Ascending aorta (tissue), 2 donors: ENCODE measurements around the gene CEP41. TPM values are rescaled to one million over a fixed set of nuclear protein-coding genes. Genes with fewer than 3 reads are reported as not detected.

ENCODE experiments used
- DNase-seq, 2 donors: peaks; one replicate each; pipeline ENCODE4 v3.0.0-alpha.2; 2019; ENCODE audit warnings: low spot score in 2 of 2
- H3K27ac ChIP-seq, 2 donors: fragments of 200-600 bp; sonication (generic); one replicate each; pipeline ENCODE4 v1.5.1; 2016 to 2017; ENCODE audit warnings: mild to moderate bottlenecking in 1 of 2
- H3K27me3 ChIP-seq: fragments of 200-600 bp; sonication (generic); one replicate; pipeline ENCODE4 v1.5.1; 2017
- H3K36me3 ChIP-seq, 2 donors: fragments of 200-600 bp; sonication (generic); one replicate each; pipeline ENCODE4 v1.5.1; 2016
- H3K4me1 ChIP-seq, 2 donors: fragments of 200-600 bp; sonication (generic); one replicate each; pipeline ENCODE4 v1.5.1; 2016 to 2017; ENCODE audit warnings: mild to moderate bottlenecking in 1 of 2
- H3K4me3 ChIP-seq, 2 donors: fragments of 200-600 bp; sonication (generic); one replicate each; pipeline ENCODE4 v1.5.1; 2016 to 2017; ENCODE audit warnings: mild to moderate bottlenecking in 1 of 2
- H3K9me3 ChIP-seq, 2 donors: fragments of 200-600 bp; sonication (generic); one replicate each; pipeline ENCODE4 v1.5.1; 2016
- intact Hi-C: fragments of 100-400 bp; cut with DNase I; formaldehyde crosslinking; loops from one replicate; pipeline ENCODE4 v1.15.1; 2023
- total RNA-seq: library from RNA; depleted of rRNA; stranded (reverse); fragments of >200 nt; gene quantifications from one replicate; pipeline ENCODE4 v1.1.0, GENCODE V29; 2016
- TF ChIP-seq, protein P1 (sequence below), 3 experiments: fragments of 200-600 bp in 2 of 3; fragments of 450-650 bp in 1 of 3; sonication (generic) in 2 of 3; IDR thresholded peaks; one replicate each; pipeline ENCODE4 v1.5.1; 2016 to 2019; ENCODE audit warnings: antibody characterized with exemption in 3 of 3, mild to moderate bottlenecking in 1 of 3, moderate library complexity in 1 of 3

The CEP41 gene
- total RNA-seq, 1 donor from 2014 or later, result 4.3 TPM

DNA sequence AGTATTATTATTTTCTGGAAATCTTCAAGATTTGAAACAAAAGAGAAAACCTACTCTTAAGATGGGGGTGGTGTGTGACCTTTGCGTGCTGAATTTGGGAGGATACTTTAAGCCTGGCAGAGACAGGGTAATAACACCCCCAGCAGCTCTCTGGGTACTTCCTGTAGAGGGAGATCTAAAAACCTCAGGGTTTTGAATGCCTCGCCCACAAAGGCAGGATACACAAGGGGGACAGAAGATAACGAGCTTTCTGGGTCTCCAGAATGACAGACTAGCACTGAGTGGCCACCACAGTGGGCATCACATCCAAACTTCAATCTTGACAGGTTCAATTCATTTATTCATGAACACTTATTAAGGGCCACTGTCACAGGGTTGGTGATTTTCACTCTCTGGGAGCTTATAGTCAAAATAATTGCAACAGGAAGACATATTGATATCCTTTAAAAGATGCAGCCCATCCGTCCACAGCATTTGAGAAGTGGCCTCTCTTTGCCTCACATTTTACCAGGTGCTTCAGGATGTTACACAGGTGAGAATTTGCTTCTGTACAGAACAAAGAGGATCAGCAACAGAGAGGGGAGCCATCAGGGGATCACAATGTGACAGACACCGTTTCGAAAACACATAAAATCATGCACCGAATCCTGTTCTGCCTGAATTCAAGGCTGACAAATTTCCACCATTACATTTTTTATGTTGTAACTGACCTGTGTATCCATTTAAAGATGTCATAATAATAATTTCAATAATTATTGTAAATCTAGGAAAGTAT, 46.2 kb downstream of the CEP41 start:
- Histone ChIP-seq H3K4me1 (peaks cover 0 to 9% of the 10 kb centered on the region in 2 donors), H3K36me3 (no peaks in the 10 kb centered on the region)

DNA sequence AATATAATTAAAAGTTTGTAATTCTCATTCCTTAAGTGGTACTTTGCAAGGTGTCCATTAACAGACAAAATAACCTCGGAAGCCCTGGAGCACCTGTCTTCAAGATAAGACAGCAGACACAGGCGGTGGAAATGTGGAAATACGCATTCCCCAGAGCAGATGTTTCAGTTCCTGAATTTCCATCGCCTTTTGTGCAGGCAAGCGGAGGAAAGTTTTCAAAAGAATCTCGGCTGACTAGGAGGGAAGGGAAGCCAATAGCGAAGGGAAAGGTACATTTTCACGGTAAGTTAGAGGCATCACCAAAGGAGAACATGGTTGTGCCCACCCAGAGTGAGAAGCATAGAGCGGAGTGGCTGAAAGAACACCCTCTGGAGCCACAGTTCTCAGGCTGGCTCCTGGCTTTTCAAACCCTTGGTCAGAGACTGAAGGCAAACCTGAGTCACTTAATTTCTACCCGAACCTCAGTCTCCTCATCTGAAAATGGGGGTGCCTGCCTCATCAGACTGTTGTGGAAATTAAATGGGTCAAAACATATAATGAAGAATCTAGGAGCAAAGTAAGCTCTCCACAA, 46.9 kb downstream of the CEP41 start:
- H3K27ac ChIP-seq, result peak overlapping the region; percentile 32
- intact Hi-C loops, result no loop called here
- no peaks in the 10 kb centered on the region for H3K27me3 ChIP-seq
- TF ChIP-seq, protein P1, sequence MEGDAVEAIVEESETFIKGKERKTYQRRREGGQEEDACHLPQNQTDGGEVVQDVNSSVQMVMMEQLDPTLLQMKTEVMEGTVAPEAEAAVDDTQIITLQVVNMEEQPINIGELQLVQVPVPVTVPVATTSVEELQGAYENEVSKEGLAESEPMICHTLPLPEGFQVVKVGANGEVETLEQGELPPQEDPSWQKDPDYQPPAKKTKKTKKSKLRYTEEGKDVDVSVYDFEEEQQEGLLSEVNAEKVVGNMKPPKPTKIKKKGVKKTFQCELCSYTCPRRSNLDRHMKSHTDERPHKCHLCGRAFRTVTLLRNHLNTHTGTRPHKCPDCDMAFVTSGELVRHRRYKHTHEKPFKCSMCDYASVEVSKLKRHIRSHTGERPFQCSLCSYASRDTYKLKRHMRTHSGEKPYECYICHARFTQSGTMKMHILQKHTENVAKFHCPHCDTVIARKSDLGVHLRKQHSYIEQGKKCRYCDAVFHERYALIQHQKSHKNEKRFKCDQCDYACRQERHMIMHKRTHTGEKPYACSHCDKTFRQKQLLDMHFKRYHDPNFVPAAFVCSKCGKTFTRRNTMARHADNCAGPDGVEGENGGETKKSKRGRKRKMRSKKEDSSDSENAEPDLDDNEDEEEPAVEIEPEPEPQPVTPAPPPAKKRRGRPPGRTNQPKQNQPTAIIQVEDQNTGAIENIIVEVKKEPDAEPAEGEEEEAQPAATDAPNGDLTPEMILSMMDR (IDR thresholded peaks at IDR 0.05), result no peak
- H3K4me1 ChIP-seq, result peaks cover 0 to 9% of the 10 kb centered on the region in 2 donors
- no peak overlapping the region for H3K4me3 ChIP-seq
- no peak for DNase-seq
- H3K36me3 ChIP-seq, result no peaks in the 10 kb centered on the region
- no peaks in the 10 kb centered on the region for H3K9me3 ChIP-seq

More for the DNA sequence above, 46.2 kb downstream of the CEP41 start:
- no peaks in the 10 kb centered on the region for H3K9me3 ChIP-seq
- H3K27ac ChIP-seq, result peak overlapping the region; percentile 32 to 61
- H3K27me3 ChIP-seq, result no peaks in the 10 kb centered on the region
- TF ChIP-seq, protein P1 (IDR thresholded peaks at IDR 0.05), result no peak
- no peak for DNase-seq
- no peak overlapping the region for H3K4me3 ChIP-seq
- intact Hi-C loops, result loop anchor here (5.0 kb wide), 3 partner anchors 32 to 117 kb away; partner anchors contain the start of gene CEP41

DNA sequence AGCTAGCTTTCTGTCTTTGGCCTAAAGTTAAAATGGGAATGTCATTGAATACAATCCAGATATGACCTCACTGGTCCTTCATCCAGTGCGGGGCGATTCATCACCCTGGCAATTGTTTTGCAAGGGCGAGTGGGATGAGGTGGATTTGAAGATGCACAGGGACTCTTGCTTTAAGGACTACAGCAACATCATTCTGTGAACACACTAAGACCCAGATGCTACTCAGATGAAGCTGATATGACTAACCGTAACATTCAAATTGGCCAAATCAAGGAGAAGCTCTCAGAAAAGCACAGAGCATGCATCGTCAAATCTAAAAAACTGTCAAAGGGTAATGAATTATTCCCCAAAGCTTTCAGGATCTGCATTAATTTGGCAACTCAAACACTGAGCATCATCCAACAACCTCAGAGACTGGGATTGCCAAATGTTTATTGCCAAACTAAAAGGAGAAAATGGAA, 47.7 kb downstream of the CEP41 start:
- no peak for DNase-seq
- H3K27ac ChIP-seq, result peak overlapping the region; percentile 32 to 60
- intact Hi-C loops, result no loop called here
- H3K4me1 ChIP-seq, result peaks cover 0 to 9% of the 10 kb centered on the region in 2 donors
- no peaks in the 10 kb centered on the region for H3K9me3 ChIP-seq
- H3K36me3 ChIP-seq, result no peaks in the 10 kb centered on the region
- no peaks in the 10 kb centered on the region for H3K27me3 ChIP-seq
- H3K4me3 ChIP-seq, result no peak overlapping the region
- TF ChIP-seq, protein P1 (IDR thresholded peaks at IDR 0.05), result no peak

DNA sequence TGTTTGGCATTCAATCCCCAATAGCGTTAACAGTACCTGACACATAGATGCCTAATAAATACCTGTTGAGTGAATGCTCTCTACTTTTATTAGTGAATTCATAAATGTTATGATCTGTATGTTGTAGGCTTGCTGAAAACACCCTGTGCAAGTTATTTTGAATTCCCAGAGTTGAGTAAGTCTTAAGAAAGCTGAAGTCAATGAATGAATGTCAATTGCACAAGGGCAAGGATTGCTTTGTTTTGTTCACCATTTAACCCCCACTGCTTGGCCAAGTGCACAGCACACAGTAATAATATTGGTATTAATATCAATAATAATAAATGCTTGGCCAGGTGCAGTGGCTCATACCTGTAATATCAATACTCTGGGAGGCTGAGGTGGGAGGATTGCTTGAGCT, 50.3 kb downstream of the CEP41 start:
- no peaks in the 10 kb centered on the region for H3K27me3 ChIP-seq
- no peak for DNase-seq
- H3K27ac ChIP-seq, result no peak overlapping the region
- TF ChIP-seq, protein P1 (IDR thresholded peaks at IDR 0.05), result no peak
- H3K36me3 ChIP-seq, result no peaks in the 10 kb centered on the region
- no peaks in the 10 kb centered on the region for H3K9me3 ChIP-seq
- H3K4me1 ChIP-seq, result peaks cover 0 to 6% of the 10 kb centered on the region in 2 donors
- H3K4me3 ChIP-seq, result no peak overlapping the region
- intact Hi-C loops, result no loop called here

DNA sequence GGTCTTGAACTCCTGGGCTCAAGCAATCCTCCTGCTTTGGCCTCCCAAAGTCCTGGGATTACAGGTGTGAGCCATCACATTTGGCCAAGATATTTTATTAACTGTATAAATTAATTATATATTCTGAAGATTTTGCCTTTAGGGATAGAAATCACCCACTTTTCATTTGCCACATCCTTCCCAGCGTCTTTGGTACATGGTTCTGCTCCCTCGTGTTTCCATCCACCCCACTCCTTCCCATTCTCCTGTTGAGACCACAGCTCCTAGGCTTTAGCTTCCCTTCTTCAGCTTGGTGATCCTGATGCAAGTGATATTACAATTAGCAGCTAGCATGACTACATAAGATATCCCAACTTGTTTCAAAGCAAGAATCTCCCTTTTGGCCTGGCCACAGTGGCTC, 52.1 kb downstream of the CEP41 start:
- intact Hi-C loops, result no loop called here
- Histone ChIP-seq H3K4me1 (peaks cover 0 to 6% of the 10 kb centered on the region in 2 donors), H3K27me3 (no peaks in the 10 kb centered on the region), H3K9me3 (no peaks in the 10 kb centered on the region), H3K4me3 (no peak overlapping the region), H3K36me3 (no peaks in the 10 kb centered on the region), H3K27ac (no peak overlapping the region)
- no peak for DNase-seq
- TF ChIP-seq, protein P1 (IDR thresholded peaks at IDR 0.05), result no peak
